Activated naive CD8-positive, alpha-beta T cell treated with anti-CD3 and anti-CD28 coated beads, Interleukin-2, amount 50 U/mL, for 16 hours (primary cell): ENCODE data around the gene ERP27.

Source experiments
- DNase-seq: peaks from one replicate; pipeline ENCODE4 v3.0.0-alpha.2; 2020; ENCODE audit warnings: low read depth, low spot score

Gene ERP27

GRCh38 chr12:14959916-14960496 is 21.7 kb upstream of the ERP27 start:
- no peak for DNase-seq

GRCh38 chr12:14959463-14959862 is 21.1 kb upstream of the ERP27 start:
- DNase-seq, result no peak

- no peak for DNase-seq
Measured at GRCh38 chr12:14959126-14959440, 20.7 kb upstream of the ERP27 start.

GRCh38 chr12:14958361-14959125 is 20.2 kb upstream of the ERP27 start:
- DNase-seq, result no peak

- DNase-seq, result no peak
Measured at GRCh38 chr12:14957551-14958168, 19.3 kb upstream of the ERP27 start.

GRCh38 chr12:14956905-14957304 is 18.6 kb upstream of the ERP27 start:
- no peak for DNase-seq

- DNase-seq, result no peak
Measured at GRCh38 chr12:14956024-14956891, 17.9 kb upstream of the ERP27 start.

- no peak for DNase-seq
Measured at GRCh38 chr12:14954269-14954668, 15.9 kb upstream of the ERP27 start.

GRCh38 chr12:14953752-14954151 is 15.4 kb upstream of the ERP27 start:
- no peak for DNase-seq

- DNase-seq, result no peak
Measured at GRCh38 chr12:14952299-14952921, 14.1 kb upstream of the ERP27 start.

GRCh38 chr12:14951851-14952250 is 13.5 kb upstream of the ERP27 start:
- no peak for DNase-seq

GRCh38 chr12:14950982-14951746 is 12.8 kb upstream of the ERP27 start:
- no peak for DNase-seq

GRCh38 chr12:14950421-14950820 is 12.1 kb upstream of the ERP27 start:
- DNase-seq, result no peak

- DNase-seq, result no peak
Measured at GRCh38 chr12:14949631-14950030, 11.3 kb upstream of the ERP27 start.

GRCh38 chr12:14948672-14949071 is 10.3 kb upstream of the ERP27 start:
- peak; percentile 27 for DNase-seq

- DNase-seq, result no peak
Measured at GRCh38 chr12:14946861-14947260, 8.5 kb upstream of the ERP27 start.

GRCh38 chr12:14946162-14946561 is 7.8 kb upstream of the ERP27 start:
- no peak for DNase-seq

GRCh38 chr12:14942196-14942931 is 4.0 kb upstream of the ERP27 start:
- DNase-seq, result no peak

- DNase-seq, result no peak
Measured at GRCh38 chr12:14941369-14941768, 3.0 kb upstream of the ERP27 start.

GRCh38 chr12:14937689-14938088 is 648 bp downstream of the ERP27 start:
- DNase-seq, result no peak
